BLaER1 treated with 17β-estradiol and CSF1 and Interleukin-3, amounts not matched to agents 10 nM and 100 nM (cell line): Measurements from ENCODE around the gene ATN1.
"Not testable (repeated sequence)": the region's sequence is repeated elsewhere in the genome, so short reads cannot be mapped to it uniquely, and the experiment has no call there.

Experiments used
- H3K27ac ChIP-seq, 11 experiments: shearing (Covaris generic); formaldehyde crosslinking; 2 replicates each; pipeline ENCODE4 v1.8.1; 2022
- H3K27me3 ChIP-seq, 11 experiments: shearing (Covaris generic); formaldehyde crosslinking; 2 replicates each; pipeline ENCODE4 v1.8.1; 2022
- H3K36me3 ChIP-seq, 11 experiments: shearing (Covaris generic); formaldehyde crosslinking; 2 replicates each; pipeline ENCODE4 v1.8.1; 2022
- H3K4me1 ChIP-seq, 10 experiments: shearing (Covaris generic); formaldehyde crosslinking; 2 replicates each; pipeline ENCODE4 v1.8.1; 2022
- H3K4me2 ChIP-seq, 11 experiments: shearing (Covaris generic); formaldehyde crosslinking; 2 replicates each; pipeline ENCODE4 v1.8.1; 2022
- H3K4me3 ChIP-seq, 10 experiments: shearing (Covaris generic); formaldehyde crosslinking; 2 replicates each; pipeline ENCODE4 v1.8.1; 2022
- H3K9ac ChIP-seq, 11 experiments: shearing (Covaris generic); formaldehyde crosslinking; 2 replicates each; pipeline ENCODE4 v1.8.1; 2022
- H3K9me3 ChIP-seq, 11 experiments: shearing (Covaris generic); formaldehyde crosslinking; replicated peaks in 1 of 11; 2 replicates each; pipeline ENCODE4 v1.8.1; 2022
- H4K20me1 ChIP-seq, 11 experiments: shearing (Covaris generic); formaldehyde crosslinking; 2 replicates each; pipeline ENCODE4 v1.8.1; 2022
- Cebpa-rat ChIP-seq, 11 experiments: shearing (Covaris generic); IDR thresholded peaks; 2 replicates each; pipeline ENCODE4 v1.8.1; 2022

ATN1 gene

DNA sequence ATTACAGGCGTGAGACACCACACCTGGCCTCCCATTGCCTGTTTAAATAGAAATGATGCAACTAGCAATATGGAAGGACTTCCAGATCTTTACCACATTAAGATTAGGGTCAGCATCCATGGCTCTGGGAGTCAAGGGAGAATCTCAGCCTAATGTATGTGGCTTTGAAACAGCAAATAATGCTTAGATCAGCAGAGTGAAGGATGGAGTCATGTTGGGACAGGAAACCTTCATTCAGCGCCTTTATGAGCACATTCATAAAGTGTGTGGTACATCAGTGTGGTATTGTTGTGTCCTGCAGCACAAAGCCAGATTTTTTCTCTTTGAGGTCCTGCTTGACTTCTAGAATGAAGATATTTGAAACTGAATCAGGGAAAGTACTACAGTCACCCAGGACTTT is 39.4 kb upstream of the ATN1 start:
- H3K9me3 ChIP-seq, result no peaks in the 10 kb centered on the region; a peak in 1 of 22 replicates
- H3K9ac ChIP-seq, result no peak overlapping the region
- H3K4me1 ChIP-seq, result peaks cover 18 to 64% (median 35%) of the 10 kb centered on the region in 10 experiments
- no peaks in the 10 kb centered on the region for H4K20me1 ChIP-seq
- TF ChIP-seq Cebpa-rat (IDR thresholded peaks at IDR 0.05), result no peak
- H3K4me3 ChIP-seq, result no peak overlapping the region
- peak overlapping the region in 4 of 11 experiments; percentile 10 to 57 (median 40); a peak in 6 of 22 replicates for H3K4me2 ChIP-seq
- H3K36me3 ChIP-seq, result peaks cover 16 to 28% (median 24%) of the 10 kb centered on the region in 11 experiments; a peak in 21 of 22 replicates
- no peaks in the 10 kb centered on the region for H3K27me3 ChIP-seq
- peak overlapping the region in 1 of 11 experiments; percentile 97; a peak in 3 of 22 replicates for H3K27ac ChIP-seq

DNA sequence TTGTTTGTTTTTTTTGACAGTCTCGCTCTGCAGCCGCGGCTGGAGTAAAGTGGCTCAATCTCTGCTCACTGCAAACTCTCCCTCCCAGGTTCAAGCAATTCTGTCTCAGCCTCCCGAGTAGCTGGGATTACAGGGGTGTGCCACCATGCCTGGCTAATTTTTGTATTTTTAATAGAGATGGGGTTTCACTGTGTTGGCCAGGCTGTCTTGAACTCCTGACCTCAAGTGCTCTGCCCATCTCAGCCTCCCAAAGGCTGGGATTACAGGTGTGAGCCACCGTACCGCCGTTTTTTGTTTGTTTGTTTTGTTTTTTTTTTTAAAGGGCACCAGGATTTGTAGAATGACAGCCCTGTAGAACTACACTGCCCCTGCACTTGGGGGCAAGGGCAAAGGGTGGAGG is 39.0 kb upstream of the ATN1 start:
- H3K27me3 ChIP-seq, H3K4me3 ChIP-seq, H3K9me3 ChIP-seq, H4K20me1 ChIP-seq, H3K9ac ChIP-seq: not testable (repeated sequence)
- peaks cover 13 to 23% (median 20%) of the 10 kb centered on the region in 11 experiments; a peak in 21 of 22 replicates for H3K36me3 ChIP-seq
- peak overlapping the region in 2 of 11 experiments; percentile 97; a peak in 4 of 22 replicates for H3K27ac ChIP-seq
- peaks cover 18 to 64% (median 35%) of the 10 kb centered on the region in 10 experiments for H3K4me1 ChIP-seq
- H3K4me2 ChIP-seq, result peak overlapping the region in 2 of 11 experiments; percentile 34 to 57; a peak in 2 of 22 replicates

DNA sequence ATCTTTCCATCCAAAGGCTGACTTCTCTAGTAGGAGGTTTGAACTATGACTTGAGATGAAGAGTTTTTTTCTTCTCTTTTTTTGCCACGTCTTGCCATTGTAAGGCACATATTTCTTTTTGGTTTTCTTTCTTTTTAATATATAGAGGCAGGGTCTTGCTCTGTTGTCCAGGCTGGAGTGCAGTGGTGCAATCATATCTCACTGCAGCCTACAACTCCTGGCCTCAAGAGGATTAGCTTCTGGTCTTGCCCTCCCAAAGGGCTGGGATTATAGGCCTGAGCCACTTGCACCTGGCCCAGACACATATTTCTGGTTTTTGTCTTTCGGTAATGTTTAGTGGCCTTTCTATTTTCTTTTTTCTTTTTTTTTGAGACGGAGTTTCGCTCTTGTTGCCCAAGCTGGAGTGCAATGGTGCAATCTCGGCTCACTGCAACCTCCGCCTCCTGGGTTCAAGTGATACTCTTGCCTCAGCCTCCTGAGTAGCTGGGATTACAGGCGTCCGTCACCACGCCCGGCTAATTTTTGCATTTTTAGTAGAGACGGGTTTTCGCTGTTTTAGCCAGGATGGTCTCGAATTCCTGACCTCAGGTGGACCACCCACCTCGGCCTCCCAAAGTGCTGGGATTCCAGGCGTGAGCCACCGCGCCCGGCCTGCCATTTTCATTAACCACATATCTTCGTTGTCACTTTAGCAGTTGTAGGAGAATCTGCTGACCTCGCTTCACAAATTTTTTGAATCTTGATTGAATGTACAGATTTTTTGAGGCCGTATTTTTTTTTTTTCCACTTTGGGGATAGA is 37.8 kb upstream of the ATN1 start:
- Histone ChIP-seq H3K36me3 (peaks cover 2 to 12% (median 8%) of the 10 kb centered on the region in 11 experiments; a peak in 16 of 22 replicates), H3K4me2 (peak overlapping the region; percentile 72 to 86 (median 79)), H3K4me3 (peak overlapping the region in 6 of 10 experiments; percentile 38 to 61 (median 44); a peak in 8 of 20 replicates), H3K4me1 (peaks cover 18 to 64% (median 35%) of the 10 kb centered on the region in 10 experiments), H3K27ac (peak overlapping the region; percentile 81 to 98 (median 93); a peak in 21 of 22 replicates), H3K9ac (peak overlapping the region in 10 of 11 experiments; percentile 68 to 89 (median 78); a peak in 21 of 22 replicates)
- TF ChIP-seq Cebpa-rat (IDR thresholded peaks at IDR 0.05), result 0 out of 22 replicates have a peak, but pooled peaks of 1 of the 11 experiments have one; percentile 38
- not testable (repeated sequence) for H3K27me3 ChIP-seq, H4K20me1 ChIP-seq, H3K9me3 ChIP-seq

DNA sequence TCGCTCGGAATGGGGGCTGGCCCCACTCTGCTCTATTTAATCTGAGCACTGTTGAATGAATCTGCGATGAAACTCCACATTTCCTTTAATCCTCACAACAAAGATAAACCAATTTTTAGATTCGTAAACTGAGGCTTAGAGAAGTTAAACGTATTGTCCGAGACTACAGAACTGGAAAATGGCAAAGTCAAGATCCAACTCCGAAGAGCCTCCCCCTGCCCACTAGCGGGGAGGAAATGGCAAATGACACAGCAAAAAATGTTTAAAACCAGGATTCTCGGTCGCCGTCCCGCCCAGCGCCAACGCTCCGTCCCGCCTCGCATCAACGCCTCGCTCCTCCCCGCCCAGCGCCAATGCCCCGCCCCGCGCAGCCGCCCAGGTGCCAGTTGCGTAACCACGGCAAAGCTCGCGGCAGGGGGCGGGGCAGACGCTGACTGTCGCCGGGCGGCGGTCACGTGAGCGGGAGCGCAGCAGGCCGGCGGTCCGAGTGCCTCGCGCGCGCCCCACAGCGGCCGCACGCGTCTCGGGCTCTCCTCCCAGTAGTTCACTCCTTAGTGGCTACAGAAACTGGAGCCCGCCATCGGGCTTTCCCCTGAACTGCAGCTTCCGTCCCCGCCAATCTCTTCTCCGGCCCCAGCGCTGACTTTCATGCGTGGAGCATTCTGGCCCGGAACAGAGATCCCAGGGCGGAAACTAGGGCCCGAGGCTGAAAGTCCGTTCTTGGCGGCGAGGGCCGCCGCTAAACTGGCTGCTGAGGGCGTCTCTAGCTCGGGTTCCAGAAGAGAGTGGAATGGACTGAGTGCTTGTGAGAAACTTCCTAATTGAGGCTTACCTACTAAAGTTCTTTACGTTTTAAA is 36.7 kb upstream of the ATN1 start:
- Histone ChIP-seq H3K36me3 (peaks cover 0 to 5% (median 0%) of the 10 kb centered on the region in 11 experiments; a peak in 2 of 22 replicates), H3K9me3 (no peaks in the 10 kb centered on the region; a peak in 1 of 22 replicates), H3K27me3 (no peaks in the 10 kb centered on the region), H3K4me1 (peaks cover 18 to 58% (median 35%) of the 10 kb centered on the region in 10 experiments), H3K4me3 (peak overlapping the region; percentile 42 to 64 (median 55)), H4K20me1 (no peaks in the 10 kb centered on the region), H3K27ac (peak overlapping the region; percentile 81 to 98 (median 93)), H3K9ac (peak overlapping the region; percentile 78 to 89 (median 83)), H3K4me2 (peak overlapping the region; percentile 75 to 92 (median 86))
- TF ChIP-seq Cebpa-rat (IDR thresholded peaks at IDR 0.05), result peak; percentile 91 to 99 (median 98)

DNA sequence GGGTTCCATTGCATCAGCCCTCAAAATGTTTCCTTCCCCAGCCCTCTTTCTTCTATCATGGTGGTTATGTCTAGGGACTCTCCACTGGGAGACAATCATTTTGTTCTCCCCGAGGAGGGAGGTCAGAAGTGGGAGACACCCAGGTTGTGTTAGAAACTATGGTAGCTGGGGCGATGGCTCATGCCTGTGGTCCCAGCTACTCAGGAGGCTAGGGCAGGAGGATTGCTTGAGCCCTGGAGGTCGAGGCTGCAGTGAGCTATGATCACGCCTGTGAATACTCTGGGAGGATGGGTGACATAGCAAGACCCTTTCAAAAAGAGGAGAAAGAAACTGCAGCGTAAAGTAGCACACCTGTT is 36.1 kb upstream of the ATN1 start:
- Histone ChIP-seq H3K4me2 (peak overlapping the region; percentile 71 to 92 (median 82)), H3K9me3 (no peaks in the 10 kb centered on the region; a peak in 1 of 22 replicates), H3K4me3 (peak overlapping the region; percentile 42 to 64 (median 55)), H3K4me1 (peaks cover 18 to 55% (median 35%) of the 10 kb centered on the region in 10 experiments), H3K36me3 (peaks cover 0 to 5% (median 0%) of the 10 kb centered on the region in 11 experiments; a peak in 2 of 22 replicates), H3K27me3 (no peaks in the 10 kb centered on the region), H3K27ac (peak overlapping the region; percentile 79 to 98 (median 92)), H4K20me1 (no peaks in the 10 kb centered on the region), H3K9ac (peak overlapping the region; percentile 78 to 89 (median 83))
- TF ChIP-seq Cebpa-rat (IDR thresholded peaks at IDR 0.05), result no peak

DNA sequence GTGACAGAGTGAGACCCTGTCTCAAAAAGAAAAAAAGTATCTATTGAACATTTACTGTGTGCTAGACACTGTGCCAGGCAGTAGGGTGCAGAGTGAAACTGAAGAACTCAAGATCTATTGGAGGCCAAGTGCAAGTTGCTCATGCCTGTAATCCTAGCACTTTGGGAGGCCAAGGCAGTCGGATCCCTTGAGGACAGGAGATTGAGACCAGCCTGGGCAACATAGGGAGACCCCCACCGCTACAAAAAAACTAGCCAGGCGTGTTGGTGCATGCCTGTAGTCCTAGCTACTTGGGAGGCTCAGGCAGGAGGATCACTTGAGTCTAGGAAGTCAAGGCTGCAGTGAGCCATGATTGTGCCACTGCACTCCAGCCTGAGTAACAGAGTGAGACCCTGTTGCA is 35.1 kb upstream of the ATN1 start:
- not testable (repeated sequence) for H3K27ac ChIP-seq, H3K9me3 ChIP-seq, H3K4me3 ChIP-seq, H3K36me3 ChIP-seq, H4K20me1 ChIP-seq, H3K27me3 ChIP-seq, H3K9ac ChIP-seq
- H3K4me1 ChIP-seq, result peaks cover 18 to 46% (median 30%) of the 10 kb centered on the region in 10 experiments
- H3K4me2 ChIP-seq, result peak overlapping the region in 1 of 11 experiments; percentile 79; a peak in 1 of 22 replicates

DNA sequence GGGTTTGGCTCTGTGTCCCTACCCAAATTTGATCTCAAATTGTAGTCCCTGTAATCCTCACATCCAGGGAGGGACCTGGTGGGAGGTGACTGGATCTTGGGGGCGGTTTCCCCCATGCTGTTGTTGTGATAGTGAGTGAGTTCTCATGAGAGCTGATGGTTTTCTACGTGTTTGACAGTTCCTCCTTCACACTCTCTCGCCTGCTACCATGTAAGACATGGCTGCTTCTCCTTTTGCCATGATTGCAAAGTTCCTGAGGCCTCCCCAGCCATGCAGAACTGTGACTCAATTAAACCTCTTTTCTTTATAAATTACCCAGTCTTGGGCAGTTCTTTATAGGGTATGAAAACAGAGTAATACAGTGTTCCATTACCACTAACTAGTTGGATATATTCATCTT is 33.4 kb upstream of the ATN1 start:
- Histone ChIP-seq H3K9me3 (no peaks in the 10 kb centered on the region; a peak in 1 of 22 replicates), H3K36me3 (peaks cover 0 to 4% (median 0%) of the 10 kb centered on the region in 11 experiments; a peak in 1 of 22 replicates), H3K4me1 (peaks cover 19 to 36% (median 28%) of the 10 kb centered on the region in 10 experiments), H4K20me1 (no peaks in the 10 kb centered on the region), H3K4me3 (no peak overlapping the region), H3K27ac (no peak overlapping the region), H3K9ac (no peak overlapping the region), H3K27me3 (no peaks in the 10 kb centered on the region), H3K4me2 (peak overlapping the region in 4 of 11 experiments; percentile 1 to 40 (median 16); a peak in 4 of 22 replicates)
- no peak for TF ChIP-seq Cebpa-rat (IDR thresholded peaks at IDR 0.05)

DNA sequence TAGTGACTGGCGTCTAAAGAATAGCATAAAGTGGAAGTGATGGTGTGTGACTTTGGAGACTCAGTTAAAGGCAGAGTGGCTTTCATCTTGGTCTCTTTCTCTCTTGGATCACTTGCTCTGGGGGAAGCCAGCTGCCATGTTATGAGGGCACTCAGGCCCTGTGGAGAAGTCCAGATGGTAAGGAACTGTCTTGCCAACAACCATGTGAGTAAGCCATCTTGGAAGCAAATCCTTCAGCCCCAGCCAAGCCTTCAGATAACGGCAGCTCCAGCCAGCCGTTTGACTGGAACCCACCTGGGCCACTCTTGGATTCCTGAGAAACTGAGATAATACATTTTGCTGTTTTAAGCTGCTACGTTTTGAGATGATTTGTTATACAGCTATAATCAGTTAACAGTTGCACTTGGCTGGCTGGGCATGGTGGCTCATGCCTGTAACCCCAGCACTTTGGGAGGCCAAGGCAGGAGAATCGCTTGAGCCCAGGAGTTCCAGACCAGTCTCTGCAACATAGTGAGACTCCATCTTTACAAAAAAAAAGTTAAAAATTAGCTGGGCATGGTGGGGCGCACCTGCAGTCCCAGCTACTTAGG is 30.8 kb upstream of the ATN1 start:
- Histone ChIP-seq H3K9me3 (no peaks in the 10 kb centered on the region; a peak in 1 of 22 replicates), H3K36me3 (no peaks in the 10 kb centered on the region), H3K4me1 (peaks cover 9 to 34% (median 21%) of the 10 kb centered on the region in 10 experiments), H4K20me1 (no peaks in the 10 kb centered on the region), H3K4me2 (no peak overlapping the region), H3K4me3 (no peak overlapping the region), H3K9ac (no peak overlapping the region), H3K27ac (no peak overlapping the region), H3K27me3 (no peaks in the 10 kb centered on the region)
- no peak for TF ChIP-seq Cebpa-rat (IDR thresholded peaks at IDR 0.05)
